ENCODE measurements around the gene NAP1L4. TPM values are rescaled to one million over a fixed set of nuclear protein-coding genes. Genes with fewer than 3 reads are reported as not detected.
A peak's percentile ranks its signal among the peaks of the same experiment; 100 is the strongest.

Gene NAP1L4
- total and polyA plus RNA-seq, 2 of the 4 experiments (the other 2 are of a cell fraction): 71.5 to 80.7 TPM

DNA sequence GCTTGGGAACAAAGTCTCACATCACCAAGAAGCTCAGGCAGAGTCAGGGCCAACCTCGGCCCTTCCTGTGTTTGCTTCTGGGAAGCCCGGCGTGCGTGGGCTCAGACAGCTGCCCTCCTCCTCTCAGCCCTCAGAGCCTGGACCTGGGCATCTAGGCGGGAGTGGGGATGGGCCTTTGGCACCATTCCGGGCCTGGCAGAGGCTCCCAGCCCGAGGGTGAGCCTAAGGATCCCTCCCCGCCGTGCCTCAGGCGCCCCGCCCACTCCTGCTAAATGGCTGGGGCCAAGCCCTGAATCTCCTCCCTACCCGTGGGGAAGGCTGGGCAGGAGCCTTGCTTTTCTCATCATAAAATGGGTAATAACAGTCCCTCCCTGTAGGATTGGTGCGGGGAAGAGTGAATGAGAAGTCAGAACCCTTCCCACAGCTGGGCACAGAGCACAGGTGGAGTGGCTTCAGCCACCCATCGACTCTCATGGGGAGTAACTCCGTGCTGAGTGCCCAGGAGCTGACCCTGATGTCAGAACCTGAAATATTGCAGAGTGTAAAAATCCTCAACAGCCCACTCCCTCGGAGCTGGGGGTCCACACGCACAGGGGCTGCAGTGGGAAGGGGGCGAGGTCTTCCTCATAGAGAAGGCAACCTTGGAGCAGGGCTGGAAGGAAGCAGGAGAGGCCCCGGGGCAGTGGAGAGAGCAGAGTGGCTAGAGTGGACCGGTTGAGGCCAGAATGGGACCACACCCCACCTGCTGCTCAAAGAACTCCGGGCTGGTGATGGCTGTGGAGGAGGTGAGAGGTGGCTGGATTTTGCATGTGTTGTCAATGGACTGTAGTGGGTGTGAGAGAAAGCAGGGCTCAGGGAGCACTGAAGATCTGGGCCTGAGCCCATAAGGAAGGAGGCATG is 87.7 kb downstream of the NAP1L4 start:
- Histone ChIP-seq H3K14ac (replicated peaks; ENCODE audit: low read depth, low read length) (no peak overlapping the region), H3K9me1 (ENCODE audit: insufficient read depth, low read length) (peaks cover 9% of the 10 kb centered on the region), H2BK20ac (ENCODE audit: low read depth, low read length) (no peak overlapping the region), H3K4me1 (ENCODE audit: control insufficient read depth, insufficient read depth, low read length) (peaks cover 16% of the 10 kb centered on the region), H4K20me1 (ENCODE audit: insufficient read depth, low read length) (no peaks in the 10 kb centered on the region), H2BK120ac (ENCODE audit: low read depth, low read length) (no peak overlapping the region), H3K27ac (ENCODE audit: insufficient read depth, low read length) (no peak overlapping the region), H3K18ac (ENCODE audit: low read depth, low read length) (no peak overlapping the region), H3K79me1 (ENCODE audit: low read depth in 1 of 2, low read length in 2 of 2) (peaks cover 4 to 18% of the 10 kb centered on the region in 2 experiments; a peak in 2 of 4 replicates), H3K4me3 (ENCODE audit: insufficient read depth, low read depth, low read length) (no peak overlapping the region), H4K91ac (ENCODE audit: insufficient read depth, low read depth, low read length) (no peak overlapping the region), H2AK5ac (ENCODE audit: low read depth, low read length) (peak overlapping the region; percentile 35; the same call in 1 of the 2 replicates), H3K36me3 (ENCODE audit: control insufficient read depth, insufficient read depth, low read length) (peaks cover 2% of the 10 kb centered on the region; the same call in 1 of the 2 replicates), H3K4me2 (ENCODE audit: low read depth, low read length) (no peak overlapping the region), H3K27me3 (ENCODE audit: control insufficient read depth, insufficient read depth, low read length) (no peaks in the 10 kb centered on the region), H2BK5ac (ENCODE audit: low read depth, low read length, poor library complexity, severe bottlenecking) (no peak overlapping the region), H2AK9ac (replicated peaks; ENCODE audit: low read depth, low read length, poor library complexity) (no peak overlapping the region), H3K23ac (ENCODE audit: low read depth, low read length) (no peak overlapping the region), H2AFZ (replicated peaks; ENCODE audit: low read length, poor library complexity) (no peak overlapping the region), H3K4ac (ENCODE audit: low read depth, low read length) (no peak overlapping the region), H4K8ac (ENCODE audit: low read depth in 2 of 2, low read length in 2 of 2) (no peak overlapping the region), H3K9me3 (ENCODE audit: control insufficient read depth, insufficient read depth, low read length) (peaks cover 3% of the 10 kb centered on the region; the same call in 1 of the 2 replicates), H3K9ac (ENCODE audit: low read depth, low read length) (no peak overlapping the region), H3K56ac (ENCODE audit: extremely low read depth, insufficient read depth, low read length) (no peak overlapping the region), H4K5ac (ENCODE audit: low read depth, low read length) (no peak overlapping the region), H2BK15ac (ENCODE audit: low read depth, low read length) (no peak overlapping the region)
- in situ Hi-C loops (cut with MboI; ENCODE audit: low sequenced_read_pairs): no loop called here
- TF ChIP-seq FOS (IDR thresholded peaks at IDR 0.05; ENCODE audit: low read depth, low read length) (no peak), CTCF (conservative IDR thresholded peaks at IDR 0.05; ENCODE audit: low read depth, low read length) (no peak), RAD21 (IDR thresholded peaks at IDR 0.05; ENCODE audit: low read length) (no peak), CEBPB (IDR thresholded peaks at IDR 0.05; ENCODE audit: low read depth, low read length) (no peak), BHLHE40 (IDR thresholded peaks at IDR 0.05; ENCODE audit: low read depth, low read length) (no peak), MAFK (IDR thresholded peaks at IDR 0.05; ENCODE audit: low read depth, low read length) (no peak), POLR2A (IDR thresholded peaks at IDR 0.05; ENCODE audit: low read depth, low read length) (no peak), NFE2L2 (IDR thresholded peaks at IDR 0.05; ENCODE audit: low read depth, low read length) (no peak)
- TF ChIP-seq, protein P1, sequence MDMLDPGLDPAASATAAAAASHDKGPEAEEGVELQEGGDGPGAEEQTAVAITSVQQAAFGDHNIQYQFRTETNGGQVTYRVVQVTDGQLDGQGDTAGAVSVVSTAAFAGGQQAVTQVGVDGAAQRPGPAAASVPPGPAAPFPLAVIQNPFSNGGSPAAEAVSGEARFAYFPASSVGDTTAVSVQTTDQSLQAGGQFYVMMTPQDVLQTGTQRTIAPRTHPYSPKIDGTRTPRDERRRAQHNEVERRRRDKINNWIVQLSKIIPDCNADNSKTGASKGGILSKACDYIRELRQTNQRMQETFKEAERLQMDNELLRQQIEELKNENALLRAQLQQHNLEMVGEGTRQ (IDR thresholded peaks at IDR 0.05; ENCODE audit: low read depth, low read length): no peak
- ChIA-PET CTCF (no interaction called here), POLR2A (ENCODE audit: unreplicated experiment) (no interaction called here)
- no TSS peak for BruUV-seq (replicated peaks)
- DNase-seq: no peak
- intact Hi-C loops (cut with micrococcal nuclease): no loop called here
- ATAC-seq (ENCODE audit: low read depth): no peak
- 100% methylated on average over 1 of the region's 21 CpGs; no CpG with 5 or more reads in 1 of the 2 experiments for WGBS, 2 experiments (ENCODE audit: extremely low coverage in 2 of 2, insufficient read length in 1 of 2)
- dilution Hi-C loops (cut with HindIII; ENCODE audit: low sequenced_read_pairs, unreplicated experiment): no loop called here

All from IMR-90 (cell line).